ENCODE results near the gene COL4A5. TPM values are rescaled to one million over a fixed set of nuclear protein-coding genes. Genes with fewer than 3 reads are reported as not detected.

COL4A5 gene
- total and polyA plus RNA-seq, 2 of the 13 experiments (the other 11 are each of a cell fraction or from before 2014, with no cell fraction given), result 39.5 to 45.5 TPM

- FAIRE-seq, result no peak
- Histone ChIP-seq H3K27ac (ENCODE audit: extremely low read length, insufficient read depth, low read length) (no peak overlapping the region), H3K36me3 (replicated peaks in 1 of 2; ENCODE audit: control insufficient read depth in 1 of 2, insufficient read depth in 2 of 2, low read length in 2 of 2) (0 out of 5 replicates have a peak, but pooled peaks cover 0 to 1% of the 10 kb centered on the region in 2 experiments), H3K4me3 (replicated peaks in 1 of 3; ENCODE audit: insufficient read depth in 1 of 3, low read depth in 2 of 3, low read length in 3 of 3) (no peak overlapping the region), H3K79me2 (ENCODE audit: insufficient read depth, low read length) (no peaks in the 10 kb centered on the region), H3K9me3 (ENCODE audit: low read length) (no peaks in the 10 kb centered on the region), H3K4me1 (ENCODE audit: insufficient read depth, low read length) (peaks cover 10% of the 10 kb centered on the region; the same call in 1 of the 2 replicates), H3K4me2 (ENCODE audit: low read depth, low read length) (no peak overlapping the region), H2AFZ (ENCODE audit: low read length) (no peak overlapping the region), H3K27me3 (ENCODE audit: control insufficient read depth in 1 of 2, insufficient read depth in 2 of 2, low read length in 2 of 2) (no peaks in the 10 kb centered on the region), H3K9ac (ENCODE audit: insufficient read depth, low read depth, low read length) (no peak overlapping the region), H4K20me1 (ENCODE audit: insufficient read depth, low read length) (no peaks in the 10 kb centered on the region)
- DNase-seq (ENCODE audit: low spot score), result no peak
- CTCF ChIA-PET (ENCODE audit: low intra/inter-chr PET ratio, low total read pairs), result no interaction called here
- in situ Hi-C loops (cut with HindIII; ENCODE audit: extremely low pct_ligation_motif_present, low pct_unique_long_range_greater_than_20kb), result no loop called here
- POLR2A ChIA-PET, result no interaction called here
- TF ChIP-seq ZNF367 (CRISPR knock-in tag; IDR thresholded peaks at IDR 0.05; ENCODE audit: borderline replicate concordance) (no peak), HNRNPL (IDR thresholded peaks at IDR 0.05; ENCODE audit: low read depth, low read length) (no peak), ZNF569 (CRISPR knock-in tag; IDR thresholded peaks at IDR 0.05; ENCODE audit: borderline replicate concordance) (no peak), CEBPZ (IDR thresholded peaks at IDR 0.05; ENCODE audit: low read length) (no peak), ARNT2 (CRISPR knock-in tag; IDR thresholded peaks at IDR 0.05; ENCODE audit: low read depth) (no peak), MAZ (IDR thresholded peaks at IDR 0.05; ENCODE audit: borderline replicate concordance, low read depth, low read length) (no peak), MAZ (CRISPR knock-in tag; IDR thresholded peaks at IDR 0.05; ENCODE audit: low read depth) (no peak), JUNB (CRISPR knock-in tag; IDR thresholded peaks at IDR 0.05; ENCODE audit: borderline replicate concordance) (no peak), NFIC (IDR thresholded peaks at IDR 0.05; ENCODE audit: low read length) (no peak), ZBTB44 (CRISPR knock-in tag; IDR thresholded peaks at IDR 0.05) (no peak), ZNF629 (CRISPR knock-in tag; conservative IDR thresholded peaks at IDR 0.05) (no peak)
- ATAC-seq, result no peak
- BruUV-seq (replicated peaks), result no TSS peak
- intact Hi-C loops (cut with micrococcal nuclease; ENCODE audit: unreplicated experiment), result no loop called here
Measured at GRCh38 chrX:108573136-108573535, 133.5 kb downstream of the COL4A5 start.

Measured in HepG2 (cell line).